ENCODE data around the gene YTHDF1.

Gene YTHDF1

DNA sequence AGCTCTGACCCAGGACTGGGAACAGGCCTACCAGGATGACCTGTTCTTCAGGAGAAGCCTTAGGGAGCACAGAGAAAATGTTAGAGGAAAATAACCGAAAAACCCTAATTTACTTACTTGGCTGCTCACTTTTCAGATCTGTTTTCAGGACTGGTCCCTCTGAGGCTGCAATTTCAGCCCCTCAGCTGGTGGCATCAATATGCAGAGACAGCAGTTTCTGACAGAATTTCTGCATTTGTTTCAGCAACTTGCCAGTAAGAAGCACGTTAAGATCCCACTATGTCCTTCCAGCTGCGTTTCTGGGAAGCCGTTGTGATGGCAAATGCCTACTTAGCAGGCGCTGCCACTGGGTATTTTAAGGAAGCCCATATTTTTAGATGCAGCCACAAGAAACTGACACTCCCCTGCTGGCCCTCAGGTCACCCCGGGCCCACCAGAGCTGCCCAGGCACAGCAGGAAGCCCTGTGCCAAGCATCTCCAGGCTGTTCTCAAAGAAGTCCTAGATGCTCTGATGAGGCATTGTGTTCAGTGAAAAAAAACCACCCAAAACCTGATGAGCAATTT is 7.5 kb downstream of the YTHDF1 start:
- no peak for DNase-seq (ENCODE audit: low spot score)

DNA sequence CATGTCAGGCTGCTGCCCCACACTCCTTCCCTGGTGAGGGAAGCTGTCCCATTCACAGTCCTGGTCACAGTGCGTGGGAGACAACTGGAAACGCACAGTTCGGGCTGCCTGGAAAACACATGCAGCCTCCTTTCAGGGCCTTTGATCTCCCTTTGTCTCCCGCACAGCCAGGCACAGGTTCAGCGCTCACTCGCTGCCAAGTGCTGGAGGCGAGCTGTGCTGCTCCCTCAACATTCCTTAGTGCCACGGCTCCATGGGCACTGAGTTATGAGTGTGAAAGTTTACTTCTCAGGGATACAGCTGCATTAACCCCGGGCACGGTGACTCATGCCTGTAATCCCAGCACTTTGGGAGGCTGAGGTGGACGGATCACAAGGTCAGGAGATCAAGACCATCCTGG is 9.1 kb downstream of the YTHDF1 start:
- DNase-seq (ENCODE audit: low spot score): no peak

DNA sequence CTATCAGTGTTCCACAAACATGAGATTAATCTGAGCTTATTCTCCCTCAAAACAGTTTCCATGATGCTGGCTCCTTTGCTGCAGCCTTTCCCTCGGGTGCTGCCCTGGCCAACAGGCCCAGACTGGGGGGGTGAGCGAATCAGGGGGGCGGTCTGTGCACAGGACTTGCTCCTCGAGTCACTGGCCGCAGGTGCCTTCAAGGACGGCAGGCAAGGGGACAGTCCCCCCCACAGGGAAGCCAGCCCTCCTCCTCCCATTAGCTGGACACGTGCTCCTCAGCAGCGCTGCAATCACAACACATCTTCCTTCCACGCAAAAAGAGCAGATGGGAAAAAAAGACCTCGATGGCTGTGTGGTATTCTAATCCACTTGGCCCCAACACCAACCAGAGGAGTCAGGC is 10.0 kb downstream of the YTHDF1 start:
- DNase-seq (ENCODE audit: low spot score): no peak

DNA sequence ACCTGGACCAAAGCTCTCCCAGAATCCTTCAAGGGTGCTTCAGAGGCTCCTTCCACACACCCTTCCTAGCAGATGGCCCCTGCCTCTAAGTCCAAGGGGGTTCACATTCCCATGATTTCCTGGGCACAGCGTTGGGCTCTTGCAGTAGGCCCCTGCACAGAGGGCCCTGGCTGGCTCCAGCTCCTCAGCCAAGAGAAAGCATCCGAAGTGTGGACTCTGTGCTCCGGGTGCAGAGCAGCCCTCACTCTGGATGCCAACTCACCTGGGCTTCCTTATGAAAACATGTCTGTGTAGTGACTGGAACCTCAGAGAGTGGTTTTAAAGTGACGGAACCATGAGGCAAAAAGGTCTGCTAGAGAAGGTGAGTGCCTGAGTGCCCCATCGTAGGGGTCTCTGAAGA is 11.6 kb downstream of the YTHDF1 start:
- no peak for DNase-seq (ENCODE audit: low spot score)

DNA sequence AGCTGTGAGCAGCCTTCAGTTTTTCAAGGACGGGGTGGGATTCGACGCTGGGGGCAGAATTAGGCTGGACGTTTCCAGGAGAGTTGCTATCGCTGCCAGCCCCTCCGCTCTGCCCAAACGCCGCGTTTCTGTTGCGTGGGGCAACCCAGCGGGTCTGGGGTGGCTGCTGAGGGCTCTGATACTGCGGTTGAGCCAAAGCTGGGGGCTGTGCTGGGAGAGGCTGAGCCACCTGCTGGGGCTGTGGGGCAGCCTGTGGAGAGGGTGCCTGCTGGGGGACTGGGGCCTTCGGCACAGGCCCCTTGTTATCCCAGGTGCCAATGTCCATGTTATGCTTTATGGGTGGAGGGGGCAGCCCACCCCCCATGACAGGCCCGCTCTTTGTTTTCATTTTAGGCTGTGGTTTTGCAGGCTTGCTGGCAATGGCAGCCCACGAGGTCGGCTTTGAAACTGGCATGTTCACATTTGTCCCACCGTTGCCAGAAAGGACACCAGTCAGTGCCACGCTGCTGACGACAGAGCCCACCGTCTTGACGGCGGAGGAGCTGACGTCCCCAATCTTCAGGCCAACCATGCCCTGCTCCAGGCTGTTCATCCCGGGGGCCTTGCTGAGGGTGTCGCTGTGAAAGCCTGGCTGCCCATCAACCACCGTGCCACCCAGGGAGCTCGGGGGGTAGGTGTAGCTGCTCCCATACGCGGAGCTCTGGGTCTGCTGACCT is 13.0 kb downstream of the YTHDF1 start:
- DNase-seq (ENCODE audit: low spot score): no peak

DNA sequence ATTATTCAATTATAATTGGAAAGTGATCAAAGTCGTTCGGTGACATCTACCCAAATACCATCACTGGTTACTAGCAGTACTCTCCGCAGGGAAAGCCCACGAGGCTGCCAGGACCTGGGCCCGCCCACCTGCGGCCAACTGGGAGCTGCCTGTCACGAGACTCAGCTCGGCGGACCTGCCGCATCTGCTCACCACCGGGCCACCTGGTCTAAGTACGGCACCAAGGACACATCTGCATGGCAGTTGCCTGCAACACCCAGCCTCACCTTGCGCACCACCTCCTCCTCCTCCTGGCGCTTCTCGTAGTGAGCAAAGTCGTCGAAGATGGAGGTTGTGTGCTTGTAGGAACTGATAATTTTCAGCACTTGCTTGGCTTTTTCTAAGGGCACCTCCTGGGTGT is 13.9 kb downstream of the YTHDF1 start:
- DNase-seq (ENCODE audit: low spot score): no peak

DNA sequence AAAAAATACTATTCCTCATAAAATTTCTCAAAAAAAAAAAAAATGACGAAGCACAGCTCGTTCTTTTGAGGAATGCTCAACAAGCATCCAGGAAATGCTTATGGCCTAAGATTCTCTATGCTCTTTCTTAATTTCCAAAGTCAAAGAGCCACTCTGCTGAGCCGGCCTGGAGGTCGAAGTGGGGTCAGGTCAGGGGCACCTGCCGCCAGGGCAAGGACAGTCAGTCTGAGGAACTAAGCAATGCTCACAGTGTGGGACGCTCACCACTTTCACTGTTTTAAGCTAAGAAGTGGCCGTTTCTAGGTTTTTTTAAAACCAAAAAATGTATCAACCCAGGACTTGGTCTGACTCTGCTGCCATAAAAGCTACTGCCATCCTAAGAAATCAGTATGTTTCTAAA is 17.3 kb downstream of the YTHDF1 start:
- no peak for DNase-seq (ENCODE audit: low spot score)

DNA sequence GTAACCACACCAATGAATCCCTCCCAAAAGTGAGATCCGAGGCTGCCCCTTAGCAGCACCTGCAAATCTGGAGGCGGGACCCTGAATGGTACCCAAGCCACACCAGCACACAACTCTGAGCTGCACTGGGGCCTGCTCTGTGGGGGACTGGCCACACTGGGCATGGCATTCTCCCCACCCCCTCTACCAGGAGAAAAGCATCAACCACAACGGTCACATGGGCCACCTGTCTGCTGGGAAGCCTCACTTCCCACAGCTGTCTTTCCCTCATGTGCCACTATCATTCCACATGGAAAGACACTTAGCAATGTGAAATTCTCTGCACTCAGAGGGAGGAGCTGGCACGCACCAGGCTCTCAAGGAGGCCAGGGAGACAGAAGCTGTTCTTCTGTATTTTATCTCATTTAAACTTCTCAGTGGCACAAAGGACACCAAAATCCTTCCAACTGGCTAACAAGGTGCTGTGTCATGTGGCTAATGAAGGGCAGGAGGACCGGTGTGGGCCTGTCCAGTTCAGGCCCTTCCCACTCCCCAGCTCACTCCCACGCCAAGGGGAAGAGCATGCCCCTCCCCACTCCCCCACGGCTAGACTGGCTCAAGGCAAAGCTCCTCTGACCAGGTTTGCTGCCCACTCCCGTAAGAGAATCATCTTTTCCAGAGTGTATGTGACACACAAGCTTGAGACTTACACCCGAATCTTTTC is 19.0 kb downstream of the YTHDF1 start:
- no peak for DNase-seq (ENCODE audit: low spot score)

DNA sequence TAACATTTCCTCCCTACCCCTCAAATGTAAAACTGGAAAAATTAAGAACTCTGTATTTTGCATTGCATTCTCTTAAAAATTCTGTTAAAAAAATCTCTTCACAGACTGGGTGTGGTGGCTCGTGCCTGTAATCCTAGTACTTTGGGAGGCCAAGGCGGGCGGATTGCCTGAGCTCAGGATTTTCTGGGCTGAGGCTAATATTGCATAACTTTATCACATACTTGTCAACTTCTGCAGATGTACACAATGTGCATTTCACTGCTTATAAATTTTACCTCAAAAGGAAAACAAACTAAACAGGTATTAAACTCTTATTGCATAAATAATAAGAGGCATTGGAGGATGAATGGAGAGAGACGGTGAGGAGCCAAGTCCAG is 21.1 kb downstream of the YTHDF1 start:
- no peak for DNase-seq (ENCODE audit: low spot score)

DNA sequence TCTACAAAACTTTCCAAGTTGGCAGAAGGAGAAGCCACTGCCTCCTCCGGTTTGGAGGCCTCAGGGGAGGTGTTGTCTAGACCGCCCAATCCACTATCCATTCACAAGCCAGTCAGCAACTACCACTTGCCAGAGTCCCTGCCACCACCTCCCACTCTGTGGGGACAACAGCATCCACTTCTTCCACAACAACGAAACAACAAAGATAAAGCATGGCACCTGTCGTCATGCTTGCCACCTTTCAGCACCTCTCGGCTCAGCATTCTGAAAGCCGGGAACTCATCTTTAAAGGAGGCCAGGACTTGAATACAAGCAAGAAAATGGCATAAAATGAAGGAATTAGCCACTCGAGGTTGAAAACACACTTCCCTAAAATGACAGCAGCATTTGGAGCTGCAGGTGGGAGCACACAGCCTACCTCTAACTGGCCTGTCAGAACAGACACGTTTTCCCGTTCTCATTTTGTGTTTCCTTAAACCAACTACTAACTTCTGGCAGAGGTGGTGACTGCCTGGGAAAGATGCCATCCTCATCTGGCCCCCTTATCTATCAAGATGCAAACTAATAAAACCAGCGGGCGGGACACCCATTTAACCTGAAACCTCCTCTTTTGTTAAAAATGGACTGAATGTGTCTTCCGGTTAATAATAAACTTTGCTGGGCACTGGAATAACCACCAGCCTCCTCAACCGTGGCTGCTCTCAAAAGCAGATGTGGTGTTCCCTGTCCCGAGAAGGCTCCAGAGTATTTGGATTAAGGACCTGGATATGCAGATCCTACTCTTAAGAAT is 21.7 kb downstream of the YTHDF1 start:
- DNase-seq (ENCODE audit: low spot score): no peak

DNA sequence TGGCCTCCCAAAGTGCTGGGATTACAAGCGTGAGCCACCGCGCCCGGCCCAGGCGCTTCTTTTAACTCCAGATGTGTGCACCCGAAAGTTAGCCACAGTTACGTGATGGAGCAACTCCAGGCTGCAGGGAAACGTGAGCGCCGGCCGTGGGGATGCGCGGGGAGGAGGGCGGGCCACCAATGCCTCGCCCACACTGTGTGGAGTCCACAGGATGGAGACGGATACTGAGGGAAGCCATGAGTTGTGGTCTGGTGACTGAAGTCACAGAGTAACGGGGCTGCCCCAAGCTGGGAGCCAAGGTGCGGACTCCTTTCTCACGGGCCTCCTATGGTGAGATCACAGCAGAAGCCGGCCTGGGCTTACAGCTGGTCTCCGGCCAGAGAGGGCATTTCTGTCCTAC is 23.2 kb downstream of the YTHDF1 start:
- DNase-seq (ENCODE audit: low spot score): no peak

DNA sequence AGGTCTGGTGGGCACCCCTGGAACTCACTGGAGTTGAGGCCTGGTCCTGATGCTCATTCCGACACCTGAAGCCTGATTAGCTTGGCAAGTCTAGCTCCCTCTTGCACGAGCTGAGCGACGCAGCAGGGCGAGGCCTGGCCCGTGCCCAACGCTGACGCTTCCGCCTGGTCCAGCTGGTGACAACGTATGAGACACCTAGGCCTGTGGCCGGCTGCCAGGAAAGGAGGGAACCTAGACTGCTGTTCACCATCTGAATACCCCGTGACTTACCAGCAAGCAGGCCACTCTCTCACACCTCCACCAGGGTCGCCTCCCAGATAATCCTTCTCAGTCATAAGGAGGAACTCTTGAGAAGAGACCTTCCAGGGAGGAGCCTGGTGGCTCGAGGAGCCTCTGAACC is 24.5 kb downstream of the YTHDF1 start:
- peak; percentile 73 for DNase-seq (ENCODE audit: low spot score)

DNA sequence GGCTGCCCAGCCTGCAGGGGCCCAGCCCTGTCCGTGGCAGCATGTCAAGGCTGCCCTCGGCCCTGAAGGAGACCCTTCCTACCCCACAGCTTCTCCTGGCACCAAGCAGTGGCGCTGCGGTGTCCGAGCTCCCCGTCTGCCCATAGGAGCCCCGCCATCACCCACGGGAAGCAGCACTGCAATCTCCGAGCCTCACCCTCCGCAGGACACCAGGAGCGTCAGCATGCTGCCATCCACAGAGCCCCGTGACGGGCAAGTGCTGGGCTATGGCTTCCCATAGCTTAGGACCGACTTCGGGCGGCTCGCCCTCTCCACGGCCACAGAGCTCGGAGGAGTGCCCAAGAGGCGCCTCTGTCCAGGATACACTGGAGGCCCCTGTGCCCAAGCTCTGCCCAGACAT is 25.1 kb downstream of the YTHDF1 start:
- no peak for DNase-seq (ENCODE audit: low spot score)

DNA sequence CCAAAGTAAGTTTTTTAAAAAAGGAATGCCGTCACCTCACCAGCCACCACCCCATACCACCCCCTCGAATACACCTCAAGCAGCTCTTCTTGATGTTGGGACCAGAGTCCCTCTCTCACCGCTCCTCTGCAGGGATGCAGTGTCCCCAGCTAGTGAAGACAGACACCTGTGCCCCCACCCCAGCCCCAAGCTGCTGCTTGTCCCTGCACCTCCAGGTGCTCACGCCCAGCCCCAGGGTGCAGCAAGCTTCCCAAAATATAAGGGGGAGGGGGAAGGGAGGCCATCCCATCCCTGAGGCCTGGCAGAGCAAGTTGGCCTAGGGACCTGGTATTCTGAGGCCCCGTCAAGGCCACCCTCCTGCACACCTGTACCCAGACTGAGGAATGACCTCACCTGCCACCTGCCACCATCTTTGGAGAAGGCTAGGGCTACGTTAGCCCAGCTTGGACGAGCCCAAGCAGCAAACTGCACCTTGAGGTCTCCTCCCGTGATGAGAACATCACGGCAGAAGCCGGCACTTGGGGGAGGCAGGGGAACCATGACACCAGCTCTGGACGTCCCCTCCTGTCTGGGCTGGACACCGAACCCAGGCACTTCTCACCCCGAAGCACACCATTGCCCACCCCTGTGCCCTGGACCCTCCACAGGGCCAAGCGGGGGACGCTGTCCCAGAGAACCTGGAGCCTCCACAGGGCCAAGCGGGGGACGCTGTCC is 25.9 kb downstream of the YTHDF1 start:
- DNase-seq (ENCODE audit: low spot score): no peak

DNA sequence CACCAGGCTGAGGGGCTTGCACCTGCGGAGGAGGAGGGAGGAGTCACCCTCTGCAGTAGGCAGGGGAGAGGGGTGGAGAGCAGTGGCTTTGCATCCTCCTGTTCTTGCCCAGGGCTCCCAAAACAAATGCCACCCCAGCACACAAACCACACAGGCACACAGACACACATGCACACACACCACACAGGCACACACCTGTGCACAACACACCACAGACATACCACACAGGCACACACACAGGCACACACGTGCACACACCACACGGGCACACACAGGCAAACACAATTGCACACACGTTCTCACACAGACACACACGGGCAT is 26.6 kb downstream of the YTHDF1 start:
- no peak for DNase-seq (ENCODE audit: low spot score)

DNA sequence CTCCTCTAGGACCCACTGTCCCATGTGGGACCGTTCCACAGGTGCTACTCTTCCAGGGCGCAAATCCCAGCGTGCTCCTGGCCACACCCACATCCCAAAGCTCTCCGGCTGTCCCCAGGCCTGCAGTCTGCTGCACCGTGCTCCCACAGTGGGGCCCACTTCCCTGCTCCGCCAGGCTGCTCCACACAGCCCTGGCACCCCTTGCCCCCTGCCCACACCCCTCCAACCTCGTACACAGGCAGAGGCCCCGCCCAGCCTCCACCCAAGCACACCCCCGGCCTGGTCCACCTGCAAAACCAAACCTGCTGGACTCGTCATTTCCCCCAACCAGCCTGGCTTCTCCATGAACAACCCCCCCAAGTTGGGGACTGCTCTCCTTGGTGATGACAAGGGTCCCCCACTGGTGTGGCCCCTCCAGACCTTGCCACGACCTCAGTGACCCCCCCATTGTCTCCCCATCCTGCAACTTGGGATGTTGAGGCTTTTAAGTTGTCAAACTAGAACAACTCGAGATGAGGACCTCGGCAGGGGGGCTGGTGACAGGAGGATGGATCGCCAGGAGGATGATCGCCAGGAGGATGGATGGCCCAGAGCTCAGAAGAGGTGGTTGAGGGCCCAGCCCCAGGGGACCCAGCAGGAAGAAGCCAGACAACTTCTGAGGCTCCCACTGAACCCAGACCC is 27.1 kb downstream of the YTHDF1 start:
- DNase-seq (ENCODE audit: low spot score): no peak

DNA sequence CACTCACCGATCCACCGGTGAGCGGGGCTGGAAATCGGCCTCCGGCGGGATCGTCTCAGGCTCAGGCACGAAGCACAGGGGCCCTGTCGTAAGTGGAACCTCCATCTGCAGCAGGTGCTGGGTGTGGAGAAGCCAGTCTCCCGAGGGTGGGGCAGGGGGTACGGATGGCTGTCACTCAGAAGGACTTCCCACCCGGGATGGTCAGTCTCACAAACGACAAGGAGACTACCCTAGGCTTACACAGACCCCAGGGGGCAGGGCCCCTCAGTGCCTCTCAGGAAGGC is 27.8 kb downstream of the YTHDF1 start:
- no peak for DNase-seq (ENCODE audit: low spot score)

DNA sequence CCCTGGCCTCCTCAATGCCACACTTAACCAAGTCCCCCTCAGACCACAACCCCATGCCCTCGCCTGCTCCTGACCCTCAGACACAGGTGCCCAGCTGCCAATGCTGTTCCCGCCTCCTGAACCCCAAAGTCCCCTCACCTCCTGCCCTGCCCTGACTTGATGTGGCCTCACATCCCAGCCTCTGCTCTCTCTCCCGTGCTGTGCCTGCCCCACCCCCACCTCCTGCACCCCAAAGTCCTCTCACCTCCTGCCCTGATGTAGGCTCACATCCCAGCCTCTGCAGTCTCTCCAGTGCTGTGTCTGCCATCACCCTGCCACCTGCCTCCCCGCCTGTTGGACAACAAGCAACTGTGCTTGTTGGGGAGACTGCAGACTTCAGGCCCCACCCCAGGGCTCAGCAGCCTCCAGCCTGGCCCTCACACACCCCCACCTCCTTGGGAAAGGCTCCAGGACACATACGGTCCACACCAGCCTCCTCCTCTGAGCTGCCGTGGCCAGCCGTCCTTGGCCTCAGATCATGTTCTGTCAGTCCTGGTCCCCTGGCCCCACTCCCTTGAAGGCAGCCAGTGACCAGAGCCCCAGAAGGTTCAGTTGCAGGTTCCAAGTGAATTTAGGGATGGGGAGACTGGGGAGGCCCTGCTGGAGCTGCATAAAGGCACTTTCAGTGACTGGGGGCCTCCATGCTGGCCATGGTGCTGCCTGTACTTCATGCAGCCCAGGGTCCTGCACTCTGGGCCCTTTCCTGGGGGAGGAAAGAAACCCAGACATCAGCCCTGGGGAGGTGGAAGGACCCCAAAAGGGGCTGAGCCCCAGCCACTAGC is 28.4 kb downstream of the YTHDF1 start:
- DNase-seq (ENCODE audit: low spot score): no peak

DNA sequence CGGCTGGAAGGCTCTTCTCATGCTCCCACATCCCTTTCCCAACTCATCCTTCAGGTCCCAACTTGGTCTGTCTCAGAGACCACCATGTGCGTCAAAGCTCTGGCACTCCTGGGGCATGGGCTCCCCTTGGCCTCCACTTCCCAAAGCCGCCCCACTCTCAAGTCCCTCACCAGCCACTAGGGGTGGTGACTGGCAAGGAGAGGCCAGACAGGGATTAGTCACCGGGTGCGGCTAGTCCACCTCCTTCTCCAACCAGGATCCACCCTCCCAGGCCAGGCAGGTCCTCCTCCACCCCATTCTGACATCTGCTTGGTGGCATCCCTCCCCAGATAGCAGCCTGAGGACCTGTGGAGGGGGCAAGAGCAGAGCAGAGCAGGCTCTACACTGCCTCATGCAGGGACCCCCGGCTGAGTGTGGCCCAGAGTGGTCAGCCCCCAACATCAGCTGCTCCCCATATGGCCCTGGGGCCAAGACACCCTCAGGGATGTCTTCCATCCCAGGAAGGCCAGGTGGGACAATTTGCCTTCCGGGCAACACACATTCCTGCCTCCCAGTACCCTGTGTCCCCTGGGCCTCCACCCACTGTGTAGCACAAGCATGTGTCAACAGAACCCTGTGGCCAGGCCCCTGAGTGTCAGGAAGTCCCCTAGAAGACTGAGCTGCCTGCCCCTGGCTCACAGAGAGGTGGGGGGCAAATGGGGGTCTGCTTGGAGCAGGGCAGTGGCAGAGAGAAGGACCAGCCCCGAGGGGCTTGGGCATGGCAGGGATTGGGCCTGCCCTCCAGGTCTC is 29.2 kb downstream of the YTHDF1 start:
- no peak for DNase-seq (ENCODE audit: low spot score)

DNA sequence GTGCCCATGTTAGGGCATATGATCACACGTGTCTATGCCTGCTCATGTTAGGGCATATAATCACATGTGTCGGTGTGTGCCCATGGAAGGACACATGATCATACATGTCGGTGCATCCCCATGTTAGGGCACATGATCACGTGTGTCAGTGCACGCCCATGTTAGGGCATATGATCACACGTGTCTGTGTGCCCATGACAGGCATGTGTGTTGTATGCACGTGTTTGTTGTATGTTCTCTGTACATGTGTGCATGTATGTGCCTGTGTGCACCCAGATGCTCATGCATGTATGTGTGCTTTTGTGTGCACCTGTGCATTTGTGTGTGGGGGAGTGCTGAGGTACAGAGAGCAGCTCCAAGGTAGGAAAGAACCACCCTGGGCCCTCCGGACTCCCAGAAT is 29.8 kb downstream of the YTHDF1 start:
- no peak for DNase-seq (ENCODE audit: low spot score)

All from cerebellar cortex (tissue), 1 donor.